Measurements from ENCODE around the gene JHY.

Gene JHY

GRCh38 chr11:122963961-122964360 is 81.4 kb downstream of the JHY start:
- no peak for DNase-seq

DNA sequence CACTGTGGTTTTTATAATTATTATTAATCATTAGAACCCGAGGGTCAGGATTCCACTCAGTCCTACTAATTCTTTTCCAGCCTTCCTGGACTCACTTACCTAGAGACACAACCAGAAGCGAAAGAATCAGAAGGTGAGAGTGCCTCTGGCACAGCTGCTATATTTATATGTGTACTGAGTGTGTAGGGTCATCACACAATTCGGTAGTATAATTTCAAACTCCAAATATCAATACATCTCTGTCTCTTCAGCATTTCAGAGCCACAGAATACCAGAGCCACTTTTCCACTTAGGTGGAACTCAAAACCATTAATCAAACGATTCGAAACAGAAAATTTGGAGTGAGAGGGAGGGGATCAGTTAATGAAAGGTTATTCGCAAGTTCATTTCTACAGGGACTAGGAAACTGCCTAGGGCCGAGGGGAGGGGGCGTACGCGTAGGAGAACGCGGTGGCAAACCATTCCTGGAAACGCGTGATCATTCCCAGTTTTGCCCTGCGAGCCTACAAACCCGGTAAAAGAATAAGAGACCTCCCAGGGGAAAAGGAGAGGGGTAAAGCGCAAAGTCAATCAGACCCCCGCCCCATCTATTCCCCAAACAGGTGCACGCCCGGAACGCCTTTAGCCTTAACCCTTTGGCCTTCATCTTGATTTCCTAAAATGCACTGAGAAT is 93.6 kb downstream of the JHY start:
- DNase-seq, result no peak

DNA sequence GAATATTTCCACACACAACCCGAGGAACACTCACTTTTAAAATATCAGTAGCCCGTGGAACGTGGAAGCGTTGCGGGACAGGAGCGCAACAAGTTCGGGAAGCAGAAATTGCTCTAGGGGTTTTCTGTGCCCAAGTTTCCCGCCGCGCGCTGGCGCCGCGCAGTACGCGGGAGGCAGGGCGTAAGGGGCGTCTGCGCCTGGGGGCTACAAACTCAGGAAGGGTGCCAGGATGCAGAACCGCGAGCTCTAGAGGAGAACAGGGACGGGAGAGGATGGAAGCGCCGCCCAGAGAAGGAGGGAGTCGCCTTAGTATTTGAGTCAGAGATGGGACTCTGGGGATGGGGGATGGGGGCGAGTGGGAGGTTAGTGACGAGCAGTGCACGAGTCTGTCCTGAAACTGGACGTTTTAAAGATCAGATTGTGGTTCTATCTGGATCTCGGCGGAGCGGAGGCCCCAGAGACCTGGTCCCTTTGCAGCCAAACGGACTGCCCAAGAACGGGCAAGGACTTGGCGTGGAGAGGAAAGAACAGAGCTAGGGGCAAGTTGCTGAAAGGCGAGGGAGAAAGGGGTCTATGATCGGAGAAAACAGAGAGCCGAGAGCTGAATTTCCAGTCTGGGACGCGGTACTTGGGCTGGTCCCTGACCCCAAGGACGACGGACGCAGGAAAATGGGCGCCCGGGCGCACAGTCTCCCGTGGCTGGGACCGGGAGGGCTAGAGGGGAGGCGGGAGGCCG is 94.3 kb downstream of the JHY start:
- DNase-seq, result no peak

DNA sequence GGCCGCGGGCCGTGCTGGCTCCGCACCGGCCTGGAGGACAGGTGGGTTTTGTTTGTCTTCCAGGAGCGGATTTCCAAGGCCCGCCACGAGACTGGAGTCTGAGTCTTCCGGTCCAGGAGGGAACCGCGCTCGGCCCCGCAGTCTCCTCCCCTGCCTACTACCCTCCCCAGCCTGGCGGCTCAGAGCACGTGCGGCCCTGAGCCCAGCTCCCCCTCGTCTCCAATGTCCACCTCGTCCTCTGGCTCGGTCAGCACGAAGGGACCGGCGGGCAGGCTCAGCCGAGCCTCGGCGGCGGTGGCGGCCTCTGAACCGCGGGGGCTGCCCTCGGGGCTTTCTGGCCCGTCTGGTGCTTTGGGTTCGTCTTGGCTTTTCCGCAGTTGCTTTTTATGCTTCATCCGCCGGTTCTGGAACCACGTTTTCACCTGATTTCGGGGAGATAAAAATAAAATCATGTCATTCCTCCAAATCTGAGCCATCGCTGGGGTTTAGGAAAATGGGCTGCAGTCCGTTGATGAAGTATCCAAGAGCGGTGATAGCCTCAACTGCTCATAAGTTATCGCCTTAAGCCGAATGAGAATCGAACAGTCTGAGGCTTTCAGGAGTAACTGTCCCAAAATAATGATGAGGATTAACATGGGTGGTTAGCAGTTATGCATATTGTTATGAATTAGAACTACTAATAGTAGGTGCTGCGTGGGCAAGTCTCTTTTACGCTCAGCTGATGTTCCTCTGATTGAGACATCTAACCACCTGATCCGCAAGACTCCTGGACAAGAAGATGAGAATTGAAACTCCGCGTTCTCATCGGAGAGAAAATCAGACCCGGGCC is 95.1 kb downstream of the JHY start:
- DNase-seq, result no peak

DNA sequence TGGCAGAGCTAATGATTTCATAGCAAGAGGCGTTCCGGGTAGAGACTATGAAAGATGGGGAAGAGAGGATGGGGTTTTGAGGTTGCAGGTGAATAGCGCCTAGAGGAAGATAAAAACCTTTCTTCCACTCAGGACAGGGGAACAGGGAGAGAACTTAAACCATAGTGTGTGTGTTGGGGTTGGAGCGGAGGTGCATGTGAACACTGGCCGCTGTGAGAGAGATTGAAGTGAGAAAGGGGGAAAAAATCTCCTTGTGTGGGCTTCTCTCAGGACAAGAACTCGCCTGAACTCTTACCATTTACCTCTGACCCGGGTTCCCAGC is 95.7 kb downstream of the JHY start:
- no peak for DNase-seq

DNA sequence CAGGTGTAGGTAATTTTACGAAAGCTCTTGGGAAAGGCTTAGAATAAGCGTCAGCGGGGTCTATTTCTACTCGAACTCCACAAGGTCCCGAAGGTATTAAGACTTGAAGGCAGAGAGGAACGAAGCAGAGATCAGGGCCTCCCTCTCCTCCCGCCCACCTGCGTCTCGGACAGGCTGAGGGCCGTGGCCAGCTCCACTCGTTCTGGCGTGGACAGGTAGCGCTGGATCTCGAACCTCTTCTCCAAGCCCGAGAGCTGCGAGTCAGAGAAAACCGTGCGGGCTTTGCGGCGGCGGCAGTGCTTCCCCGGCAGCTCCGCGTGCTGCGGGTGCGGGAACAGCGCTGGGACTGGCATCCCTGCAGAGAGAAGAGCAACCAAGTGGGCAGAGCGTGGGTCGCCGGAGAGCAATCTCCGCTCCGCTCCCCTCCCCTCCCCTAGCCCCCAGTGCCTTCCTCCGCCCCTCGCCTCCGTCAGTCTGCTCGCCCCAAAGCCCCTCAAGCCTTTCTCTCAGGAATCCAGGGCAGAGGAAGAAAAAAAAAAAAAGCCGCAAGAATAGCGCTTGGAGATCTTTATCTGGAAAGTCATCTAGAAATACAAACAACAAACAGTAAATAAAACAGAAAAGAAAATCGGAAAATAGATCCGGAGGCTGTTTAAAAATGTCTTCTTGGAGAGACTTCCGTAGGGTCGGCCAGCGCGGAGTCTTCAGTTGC is 96.7 kb downstream of the JHY start:
- DNase-seq, result no peak

DNA sequence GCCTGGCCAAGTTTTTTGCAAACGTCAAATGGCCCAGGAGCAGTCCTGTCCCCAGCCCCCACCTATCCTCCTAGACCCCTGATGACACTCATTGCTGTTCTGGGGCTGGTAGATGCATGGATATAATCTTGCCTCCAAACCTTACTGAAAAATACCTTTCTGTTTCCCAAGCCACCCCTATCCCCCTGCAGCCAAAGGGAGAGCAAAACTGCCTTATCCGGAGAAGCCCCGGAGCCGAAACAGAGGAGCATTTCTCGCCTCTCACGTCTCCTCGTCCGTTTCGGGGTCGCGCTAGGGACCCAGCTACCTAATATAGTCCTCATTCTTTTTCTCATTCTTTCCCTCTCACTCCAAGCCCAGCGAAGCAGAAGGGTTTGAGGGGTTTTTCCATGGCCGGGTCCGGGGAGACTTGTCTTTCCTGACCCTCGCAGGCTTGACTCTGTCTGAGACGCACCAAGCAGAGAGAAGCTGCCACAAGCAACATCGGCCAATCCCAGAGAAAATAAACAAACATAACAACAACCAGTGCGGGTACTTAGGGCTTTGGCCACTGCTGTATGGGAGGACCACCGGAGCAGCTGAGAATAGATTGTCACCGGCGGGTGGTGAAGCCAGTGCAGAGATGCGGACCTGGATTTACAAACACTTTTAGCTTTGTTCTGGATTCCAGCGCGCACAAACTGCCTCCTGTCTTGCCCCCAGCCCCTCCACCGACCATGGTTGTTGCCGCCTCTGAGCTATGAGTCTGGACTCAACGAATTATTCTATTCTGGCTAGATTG is 97.4 kb downstream of the JHY start:
- DNase-seq, result no peak

DNA sequence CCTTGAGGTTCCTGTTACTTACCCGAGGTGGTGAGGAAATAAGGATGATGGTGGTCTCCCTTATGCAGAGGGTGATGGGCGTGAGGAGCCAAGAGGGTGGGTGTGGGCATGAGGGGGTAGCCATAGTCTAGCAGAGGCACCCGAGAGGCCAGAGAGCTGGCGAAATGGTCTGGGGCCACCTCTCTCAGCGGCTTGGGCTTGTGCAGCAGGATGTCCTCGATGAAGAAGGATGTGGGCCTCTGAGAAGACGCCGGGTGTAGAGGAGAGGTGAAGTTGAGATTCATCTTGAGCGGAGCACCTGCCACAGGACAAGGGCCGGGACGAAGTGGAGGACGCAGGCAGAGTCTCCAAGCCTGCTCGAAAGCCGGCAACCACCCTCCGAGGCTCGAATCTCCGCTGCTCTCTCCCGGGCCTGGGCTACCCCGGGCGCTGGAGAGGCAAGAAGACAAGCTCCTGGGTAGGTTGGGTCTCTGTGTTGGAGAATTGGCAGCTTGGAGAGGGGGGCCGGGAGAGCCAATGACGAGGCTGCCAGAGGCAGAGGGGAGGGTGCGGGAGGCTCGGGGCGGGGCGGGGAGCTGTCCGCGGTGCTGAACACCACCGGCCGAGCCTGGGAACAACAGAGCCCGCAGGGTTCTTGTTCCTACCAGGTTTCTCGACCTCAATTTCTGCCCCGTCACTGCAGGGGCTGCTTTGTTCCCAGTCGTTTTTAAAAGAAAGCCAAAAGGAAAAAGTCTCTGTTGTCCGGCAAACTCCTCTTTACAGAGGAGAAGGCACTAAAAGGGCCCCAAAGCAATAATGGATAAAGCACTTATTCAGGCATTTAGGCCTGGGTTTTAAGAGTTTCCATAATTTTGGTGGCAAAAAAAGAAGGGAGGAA is 99.1 kb downstream of the JHY start, which contains the start of gene BSX:
Gene BSX, minus strand, starts transcription at position 447 of the 877 bp plus-strand sequence. Its CDS starts 163 bp downstream, at position 284.
- no peak for DNase-seq

DNA sequence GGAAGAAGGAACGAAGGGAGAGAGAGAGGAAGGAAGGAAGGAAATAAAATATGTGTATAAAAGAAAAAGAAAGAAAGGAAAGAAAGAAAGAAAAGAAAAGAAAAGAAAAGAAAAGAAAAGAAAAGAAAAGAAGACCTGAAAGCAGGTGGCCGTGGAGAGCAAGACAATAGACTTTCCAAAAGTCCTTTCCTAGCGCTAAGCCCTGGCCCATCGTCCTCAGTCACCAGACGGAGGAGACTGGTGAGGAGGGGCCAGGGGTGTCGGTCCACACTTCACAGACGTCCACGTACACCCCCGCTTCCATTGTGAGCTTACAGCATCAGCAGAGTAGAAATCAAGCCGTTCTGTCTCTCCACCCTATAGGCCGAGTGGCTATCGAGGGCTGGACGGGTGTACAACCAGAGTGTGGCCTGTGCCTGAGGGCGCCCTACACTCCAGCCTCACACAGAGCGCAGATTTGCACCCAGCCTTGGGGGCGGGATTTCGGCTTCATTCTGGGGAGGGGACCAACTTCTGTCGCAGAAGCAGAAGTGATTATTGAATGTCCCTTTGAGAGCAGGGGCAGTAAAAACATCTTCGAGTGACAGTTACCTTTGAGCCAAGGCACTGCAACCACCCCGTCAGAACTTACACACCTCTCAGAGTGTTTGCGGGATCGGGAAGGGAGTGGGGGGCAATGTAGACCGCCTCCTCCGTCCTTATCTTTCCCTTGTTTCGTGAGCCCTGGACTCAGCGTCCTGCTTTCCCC is 101.1 kb downstream of the JHY start:
- no peak for DNase-seq

- no peak for DNase-seq
Measured at GRCh38 chr11:122984186-122985011, 101.8 kb downstream of the JHY start.

- no peak for DNase-seq
Measured at GRCh38 chr11:122995526-122995925, 113.0 kb downstream of the JHY start.

DNA sequence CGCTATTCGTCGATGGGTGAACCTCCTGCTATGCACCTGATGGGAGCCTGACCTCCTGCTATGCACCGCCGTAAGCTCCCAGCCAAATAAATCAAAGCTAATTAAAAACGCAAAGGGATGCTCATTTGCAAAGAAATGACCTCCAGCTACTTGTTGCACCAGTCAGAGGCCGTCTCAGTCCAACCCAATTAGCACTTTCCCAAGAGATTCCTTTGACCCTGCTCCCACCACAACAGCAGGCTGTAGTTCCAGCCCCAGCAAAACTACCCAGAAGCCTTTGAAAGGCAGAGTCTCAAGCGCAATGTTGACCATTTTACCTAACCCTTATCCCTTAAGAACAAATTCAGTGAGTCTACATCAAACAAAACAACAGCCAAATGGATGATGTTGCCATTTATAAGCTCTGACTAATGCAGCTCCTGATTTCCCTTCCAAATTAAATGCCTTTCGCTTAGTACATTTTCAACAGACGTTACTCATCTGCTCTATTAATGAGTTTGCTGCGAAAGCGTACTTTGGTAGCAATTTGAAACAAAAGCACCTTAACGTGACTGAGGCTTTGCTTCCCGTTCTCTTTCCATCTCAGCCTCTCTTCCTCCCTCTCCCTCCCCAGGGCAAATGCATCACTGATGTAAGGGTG is 116.3 kb downstream of the JHY start:
- no peak for DNase-seq

- DNase-seq, result no peak
Measured at GRCh38 chr11:123000721-123001120, 118.2 kb downstream of the JHY start.

- DNase-seq, result no peak
Measured at GRCh38 chr11:123006860-123007542, 124.4 kb downstream of the JHY start.
